ENCODE measurements around the gene TAF1L.

DNA sequence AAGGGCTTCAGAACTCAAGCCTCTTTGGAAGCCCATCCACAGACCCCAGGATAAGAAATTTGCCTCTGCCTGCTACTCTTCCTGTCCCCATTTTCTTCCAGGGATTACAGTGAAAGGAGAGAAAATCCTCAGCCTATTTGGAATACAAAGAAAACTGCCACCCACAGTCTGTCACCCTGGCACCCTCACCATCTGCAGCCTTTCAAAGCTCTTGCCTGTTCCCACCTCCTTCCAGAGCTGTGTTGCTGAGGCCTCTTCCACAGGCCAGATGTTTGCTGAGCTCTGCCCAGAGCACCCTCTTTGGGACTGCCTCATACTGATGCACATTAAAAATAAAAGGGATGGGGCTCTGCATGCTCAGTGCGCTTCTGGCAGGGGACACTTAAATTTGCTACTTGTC, 35.9 kb upstream of the TAF1L start:
- TF ChIP-seq CTCF (IDR thresholded peaks at IDR 0.05; ENCODE audit: low read depth, low read length, poor library complexity, severe bottlenecking) (no peak), EZH2phosphoT487 (IDR thresholded peaks at IDR 0.05; ENCODE audit: borderline replicate concordance, low read length) (no peak)
